ENCODE measurements around the gene RPTOR. TPM values are rescaled to one million over a fixed set of nuclear protein-coding genes. Genes with fewer than 3 reads are reported as not detected.
A peak's percentile ranks its signal among the peaks of the same experiment; 100 is the strongest.

Gene RPTOR
- total and polyA plus RNA-seq, 2 donors (not counting 3 experiments of a cell fraction or from before 2014, with no cell fraction given), result 10.7 to 41.8 TPM

GRCh38 chr17:80593181-80593580, 48.5 kb downstream of the RPTOR start:
- ChIA-PET POLR2A (no interaction called here), CTCF (no interaction called here)
- Histone ChIP-seq H3K9ac (replicated peaks; ENCODE audit: extremely low read depth, insufficient read depth, low read length) (no peak overlapping the region), H4K20me1 (replicated peaks; ENCODE audit: control insufficient read depth, extremely low read depth, insufficient read depth, low read length) (no peaks in the 10 kb centered on the region), H3K79me2 (ENCODE audit: control insufficient read depth, insufficient read depth, low read length) (peaks cover 48% of the 10 kb centered on the region), H3K27ac (ENCODE audit: insufficient read depth, low read depth, low read length) (no peak overlapping the region), H2AFZ (ENCODE audit: low read depth, low read length) (no peak overlapping the region), H3K4me3 (replicated peaks in 1 of 3; ENCODE audit: insufficient read depth in 1 of 3, low read depth in 1 of 3, low read length in 3 of 3) (no peak overlapping the region), H3K9me1 (replicated peaks; ENCODE audit: control insufficient read depth, extremely low read depth, insufficient read depth, low read length) (no peaks in the 10 kb centered on the region), H3K4me2 (ENCODE audit: insufficient read depth, low read length) (no peak overlapping the region), H3K4me1 (ENCODE audit: control insufficient read depth, extremely low read depth, insufficient read depth, low read length) (no peaks in the 10 kb centered on the region), H3K36me3 (ENCODE audit: control insufficient read depth in 2 of 2, extremely low read depth in 1 of 2, insufficient read depth in 2 of 2, low read length in 2 of 2) (no peaks in the 10 kb centered on the region), H3K9me3 (replicated peaks; ENCODE audit: control insufficient read depth, insufficient read depth, low read length) (no peaks in the 10 kb centered on the region), H3K27me3 (ENCODE audit: control insufficient read depth in 2 of 2, insufficient read depth in 2 of 2, low read length in 2 of 2) (no peaks in the 10 kb centered on the region)
- BruUV-seq (replicated peaks), result no TSS peak
- TF ChIP-seq POLR2AphosphoS5 (IDR thresholded peaks at IDR 0.05; ENCODE audit: insufficient read depth, low read depth, low read length), result no peak
- TF ChIP-seq FOS (IDR thresholded peaks at IDR 0.05; ENCODE audit: borderline replicate concordance, insufficient read depth, low read length), result no peak
- TF ChIP-seq MAX (IDR thresholded peaks at IDR 0.05; ENCODE audit: insufficient read depth, insufficient read length), result no peak
- TF ChIP-seq, protein P1, sequence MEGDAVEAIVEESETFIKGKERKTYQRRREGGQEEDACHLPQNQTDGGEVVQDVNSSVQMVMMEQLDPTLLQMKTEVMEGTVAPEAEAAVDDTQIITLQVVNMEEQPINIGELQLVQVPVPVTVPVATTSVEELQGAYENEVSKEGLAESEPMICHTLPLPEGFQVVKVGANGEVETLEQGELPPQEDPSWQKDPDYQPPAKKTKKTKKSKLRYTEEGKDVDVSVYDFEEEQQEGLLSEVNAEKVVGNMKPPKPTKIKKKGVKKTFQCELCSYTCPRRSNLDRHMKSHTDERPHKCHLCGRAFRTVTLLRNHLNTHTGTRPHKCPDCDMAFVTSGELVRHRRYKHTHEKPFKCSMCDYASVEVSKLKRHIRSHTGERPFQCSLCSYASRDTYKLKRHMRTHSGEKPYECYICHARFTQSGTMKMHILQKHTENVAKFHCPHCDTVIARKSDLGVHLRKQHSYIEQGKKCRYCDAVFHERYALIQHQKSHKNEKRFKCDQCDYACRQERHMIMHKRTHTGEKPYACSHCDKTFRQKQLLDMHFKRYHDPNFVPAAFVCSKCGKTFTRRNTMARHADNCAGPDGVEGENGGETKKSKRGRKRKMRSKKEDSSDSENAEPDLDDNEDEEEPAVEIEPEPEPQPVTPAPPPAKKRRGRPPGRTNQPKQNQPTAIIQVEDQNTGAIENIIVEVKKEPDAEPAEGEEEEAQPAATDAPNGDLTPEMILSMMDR (IDR thresholded peaks at IDR 0.05; ENCODE audit: extremely low read depth in 1 of 2, insufficient read depth in 1 of 2, low read depth in 1 of 2, low read length in 2 of 2), result no peak
- no peak for TF ChIP-seq GATA2 (IDR thresholded peaks at IDR 0.05; ENCODE audit: insufficient read depth, insufficient read length, low read depth, low read length)
- TF ChIP-seq EZH2 (IDR thresholded peaks at IDR 0.05; ENCODE audit: borderline replicate concordance, low read depth, low read length, severe bottlenecking), result no peak
- no peak for TF ChIP-seq POLR2A (IDR thresholded peaks at IDR 0.05; ENCODE audit: low read depth, low read length)
- TF ChIP-seq MYC (IDR thresholded peaks at IDR 0.05; ENCODE audit: low read depth, low read length), result no peak
- FAIRE-seq (peak; percentile 43), DNase-seq (ENCODE audit: low read depth, low spot score) (no peak)
- dilution Hi-C loops (cut with MboI; ENCODE audit: extremely low pct_ligation_motif_present, low sequenced_read_pairs) (no loop called here), intact Hi-C loops (cut with micrococcal nuclease) (no loop called here)

Measured in endothelial cell of umbilical vein (primary cell).